ENCODE results near the gene TNFRSF14.

DNA sequence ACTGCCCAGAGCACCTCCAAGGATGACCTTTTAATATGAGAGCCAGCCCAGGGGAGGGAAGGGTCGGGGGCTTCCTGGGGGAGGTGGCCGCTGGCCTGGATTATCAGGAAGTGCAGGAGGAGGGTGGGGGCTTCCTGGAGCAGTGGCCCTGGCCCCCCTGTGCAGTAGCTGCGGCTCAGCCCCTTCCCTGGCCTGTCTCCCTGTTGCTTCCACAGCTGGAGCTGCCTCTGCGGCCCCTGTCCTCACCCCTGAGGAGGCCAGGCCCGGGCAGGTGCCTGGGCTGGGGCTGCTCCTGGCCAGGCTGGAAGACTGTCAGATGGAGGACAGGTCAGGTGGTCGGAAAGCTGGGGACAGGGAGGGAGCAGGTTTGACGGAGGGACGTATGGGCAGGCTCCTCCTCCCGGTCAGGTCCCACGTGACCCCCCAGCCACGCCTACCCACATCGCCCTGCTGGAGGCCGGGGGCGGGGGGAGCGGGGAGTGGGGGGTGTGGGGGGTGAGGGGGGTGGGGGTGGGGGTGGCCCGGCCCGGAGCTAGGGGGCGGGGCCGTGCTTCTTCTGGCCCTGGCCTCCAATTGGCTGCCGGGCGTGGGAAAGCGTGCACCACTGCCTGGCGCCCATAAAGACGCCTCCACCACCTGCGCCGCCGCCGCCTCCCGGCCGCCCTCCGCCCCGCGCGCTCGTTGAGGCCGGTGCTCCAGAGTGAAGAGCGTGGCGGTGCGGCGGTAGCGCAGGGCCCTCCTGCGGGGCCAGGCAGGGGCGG is 10.2 kb upstream of the TNFRSF14 start:
- no peak for TF ChIP-seq EZH2 (IDR thresholded peaks at IDR 0.05; ENCODE audit: insufficient read depth, poor library complexity, severe bottlenecking)
- TF ChIP-seq EZH2phosphoT487 (IDR thresholded peaks at IDR 0.05; ENCODE audit: insufficient read depth, low read depth) = no peak
